ENCODE results near the gene MYOM1.

DNA sequence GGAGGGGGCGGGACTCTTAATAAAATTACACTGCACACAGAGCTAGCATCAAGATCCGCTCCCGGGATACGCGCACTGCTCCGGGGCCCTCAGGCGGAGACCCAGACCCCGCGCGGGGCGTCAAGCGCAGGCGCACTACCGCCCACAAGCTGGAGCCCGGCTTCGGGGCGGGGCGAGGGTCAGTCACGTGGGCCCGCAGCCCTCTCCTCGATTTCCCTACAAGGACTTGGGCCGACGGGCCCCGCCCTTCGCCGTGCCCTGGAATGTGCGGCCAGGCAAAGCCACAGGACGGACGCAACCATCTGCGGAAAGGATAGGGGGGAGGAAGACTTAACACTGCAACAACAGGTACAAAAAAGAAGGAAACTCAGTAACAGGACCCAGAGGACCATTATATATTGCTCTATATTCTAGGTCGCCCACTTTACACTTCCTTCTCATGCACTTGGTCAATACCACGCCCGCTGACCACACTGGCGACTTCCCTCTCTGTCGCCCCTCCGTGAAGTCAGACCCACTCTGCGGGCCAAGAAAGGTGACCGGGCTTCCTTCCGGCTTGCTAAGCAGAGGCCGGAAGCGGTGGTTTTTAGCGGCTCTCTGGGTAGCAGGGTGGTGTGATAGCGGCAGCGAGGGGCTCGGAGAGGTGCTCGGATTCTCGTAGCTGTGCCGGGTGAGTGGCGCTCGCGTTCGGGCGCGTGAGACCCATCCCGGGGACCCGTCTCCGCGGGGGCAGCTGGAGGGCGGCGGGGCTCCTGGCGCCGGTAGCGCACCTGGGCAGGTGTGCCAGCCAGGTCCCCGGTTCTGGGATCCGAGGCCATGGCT lies 27.7 kb upstream of the MYOM1 start, which contains the start of gene MYL12A:
- TF ChIP-seq, protein P1, sequence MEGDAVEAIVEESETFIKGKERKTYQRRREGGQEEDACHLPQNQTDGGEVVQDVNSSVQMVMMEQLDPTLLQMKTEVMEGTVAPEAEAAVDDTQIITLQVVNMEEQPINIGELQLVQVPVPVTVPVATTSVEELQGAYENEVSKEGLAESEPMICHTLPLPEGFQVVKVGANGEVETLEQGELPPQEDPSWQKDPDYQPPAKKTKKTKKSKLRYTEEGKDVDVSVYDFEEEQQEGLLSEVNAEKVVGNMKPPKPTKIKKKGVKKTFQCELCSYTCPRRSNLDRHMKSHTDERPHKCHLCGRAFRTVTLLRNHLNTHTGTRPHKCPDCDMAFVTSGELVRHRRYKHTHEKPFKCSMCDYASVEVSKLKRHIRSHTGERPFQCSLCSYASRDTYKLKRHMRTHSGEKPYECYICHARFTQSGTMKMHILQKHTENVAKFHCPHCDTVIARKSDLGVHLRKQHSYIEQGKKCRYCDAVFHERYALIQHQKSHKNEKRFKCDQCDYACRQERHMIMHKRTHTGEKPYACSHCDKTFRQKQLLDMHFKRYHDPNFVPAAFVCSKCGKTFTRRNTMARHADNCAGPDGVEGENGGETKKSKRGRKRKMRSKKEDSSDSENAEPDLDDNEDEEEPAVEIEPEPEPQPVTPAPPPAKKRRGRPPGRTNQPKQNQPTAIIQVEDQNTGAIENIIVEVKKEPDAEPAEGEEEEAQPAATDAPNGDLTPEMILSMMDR (conservative IDR thresholded peaks at IDR 0.05; ENCODE audit: low read depth, low read length): no peak
- TF ChIP-seq EZH2 (IDR thresholded peaks at IDR 0.05; ENCODE audit: borderline replicate concordance, low read depth, low read length, poor library complexity, severe bottlenecking): no peak
